ENCODE results near the gene STARD10. TPM values are rescaled to one million over a fixed set of nuclear protein-coding genes. Genes with fewer than 3 reads are reported as not detected.

Gene STARD10
- total and polyA plus RNA-seq, 2 donors (not counting 3 experiments of a cell fraction or from before 2014, with no cell fraction given): 16.1 to 22.5 TPM

- POLR2A ChIA-PET: no interaction called here
- DNase-seq (ENCODE audit: low read depth, low spot score): no peak
- FAIRE-seq: no peak
- no peak for TF ChIP-seq POLR2A (IDR thresholded peaks at IDR 0.05; ENCODE audit: low read depth, low read length)
- no peak for TF ChIP-seq POLR2AphosphoS5 (IDR thresholded peaks at IDR 0.05; ENCODE audit: insufficient read depth, low read depth, low read length)
- no peak for TF ChIP-seq MYC (IDR thresholded peaks at IDR 0.05; ENCODE audit: low read depth, low read length)
- no peak overlapping the region for H3K9ac ChIP-seq (replicated peaks; ENCODE audit: extremely low read depth, insufficient read depth, low read length)
- no peaks in the 10 kb centered on the region for H3K36me3 ChIP-seq (ENCODE audit: control insufficient read depth in 2 of 2, extremely low read depth in 1 of 2, insufficient read depth in 2 of 2, low read length in 2 of 2)
- H3K9me1 ChIP-seq (replicated peaks; ENCODE audit: control insufficient read depth, extremely low read depth, insufficient read depth, low read length): no peaks in the 10 kb centered on the region
- H3K9me3 ChIP-seq (replicated peaks; ENCODE audit: control insufficient read depth, insufficient read depth, low read length): no peaks in the 10 kb centered on the region
- CTCF ChIA-PET: no interaction called here
- BruUV-seq (replicated peaks): no TSS peak
- H3K4me3 ChIP-seq (replicated peaks in 1 of 3; ENCODE audit: insufficient read depth in 1 of 3, low read depth in 1 of 3, low read length in 3 of 3): no peak overlapping the region
- H2AFZ ChIP-seq (ENCODE audit: low read depth, low read length): no peak overlapping the region
- intact Hi-C loops (cut with micrococcal nuclease) (no loop called here), dilution Hi-C loops (cut with MboI; ENCODE audit: extremely low pct_ligation_motif_present, low sequenced_read_pairs) (no loop called here)
- no peaks in the 10 kb centered on the region for H4K20me1 ChIP-seq (replicated peaks; ENCODE audit: control insufficient read depth, extremely low read depth, insufficient read depth, low read length)
- no peak overlapping the region for H3K4me2 ChIP-seq (ENCODE audit: insufficient read depth, low read length)
- no peaks in the 10 kb centered on the region for H3K27me3 ChIP-seq (ENCODE audit: control insufficient read depth in 2 of 2, insufficient read depth in 2 of 2, low read length in 2 of 2)
- no peak overlapping the region for H3K27ac ChIP-seq (ENCODE audit: insufficient read depth, low read depth, low read length)
- H3K79me2 ChIP-seq (ENCODE audit: control insufficient read depth, insufficient read depth, low read length): peaks cover 2% of the 10 kb centered on the region
- peaks cover 4% of the 10 kb centered on the region for H3K4me1 ChIP-seq (ENCODE audit: control insufficient read depth, extremely low read depth, insufficient read depth, low read length)
Measured at GRCh38 chr11:72741849-72742512, 51.9 kb downstream of the STARD10 start.

- H3K27me3 ChIP-seq (ENCODE audit: control insufficient read depth in 2 of 2, insufficient read depth in 2 of 2, low read length in 2 of 2): no peaks in the 10 kb centered on the region
- H3K4me2 ChIP-seq (ENCODE audit: insufficient read depth, low read length): no peak overlapping the region
- no peak for DNase-seq (ENCODE audit: low read depth, low spot score)
- intact Hi-C loops (cut with micrococcal nuclease): no loop called here
- no peaks in the 10 kb centered on the region for H3K9me3 ChIP-seq (replicated peaks; ENCODE audit: control insufficient read depth, insufficient read depth, low read length)
- TF ChIP-seq POLR2A (IDR thresholded peaks at IDR 0.05; ENCODE audit: low read depth, low read length): no peak
- TF ChIP-seq GATA2 (IDR thresholded peaks at IDR 0.05; ENCODE audit: insufficient read depth, insufficient read length, low read depth, low read length): no peak
- TF ChIP-seq FOS (IDR thresholded peaks at IDR 0.05; ENCODE audit: borderline replicate concordance, insufficient read depth, low read length): no peak
- TF ChIP-seq MYC (IDR thresholded peaks at IDR 0.05; ENCODE audit: low read depth, low read length): no peak
- TF ChIP-seq JUN (IDR thresholded peaks at IDR 0.05; ENCODE audit: borderline replicate concordance, insufficient read depth, insufficient read length, low read depth): no peak
- no peak for TF ChIP-seq POLR2AphosphoS5 (IDR thresholded peaks at IDR 0.05; ENCODE audit: insufficient read depth, low read depth, low read length)
- TF ChIP-seq MAX (IDR thresholded peaks at IDR 0.05; ENCODE audit: insufficient read depth, insufficient read length): no peak
- no peak for TF ChIP-seq CTCF (IDR thresholded peaks at IDR 0.05; ENCODE audit: extremely low read depth in 1 of 2, insufficient read depth in 1 of 2, low read depth in 1 of 2, low read length in 2 of 2)
- no peak for TF ChIP-seq EZH2 (IDR thresholded peaks at IDR 0.05; ENCODE audit: borderline replicate concordance, low read depth, low read length, severe bottlenecking)
- H4K20me1 ChIP-seq (replicated peaks; ENCODE audit: control insufficient read depth, extremely low read depth, insufficient read depth, low read length): no peaks in the 10 kb centered on the region
- no peak overlapping the region for H3K9ac ChIP-seq (replicated peaks; ENCODE audit: extremely low read depth, insufficient read depth, low read length)
- no peak for FAIRE-seq
- dilution Hi-C loops (cut with MboI; ENCODE audit: extremely low pct_ligation_motif_present, low sequenced_read_pairs): no loop called here
- CTCF ChIA-PET: interaction anchor here (0.8 to 1.8 kb wide), 5 partner anchors 8 to 52 kb away, joined by 3 to 4 read pairs (median 4); no protein-coding TSS in a partner anchor
- H3K9me1 ChIP-seq (replicated peaks; ENCODE audit: control insufficient read depth, extremely low read depth, insufficient read depth, low read length): no peaks in the 10 kb centered on the region
- peaks cover 9% of the 10 kb centered on the region for H3K4me1 ChIP-seq (ENCODE audit: control insufficient read depth, extremely low read depth, insufficient read depth, low read length)
- H3K27ac ChIP-seq (ENCODE audit: insufficient read depth, low read depth, low read length): no peak overlapping the region
- no peak overlapping the region for H3K4me3 ChIP-seq (replicated peaks in 1 of 3; ENCODE audit: insufficient read depth in 1 of 3, low read depth in 1 of 3, low read length in 3 of 3)
- no TSS peak for BruUV-seq (replicated peaks)
- peaks cover 2% of the 10 kb centered on the region for H3K79me2 ChIP-seq (ENCODE audit: control insufficient read depth, insufficient read depth, low read length)
- POLR2A ChIA-PET: no interaction called here
- no peak overlapping the region for H2AFZ ChIP-seq (ENCODE audit: low read depth, low read length)
- no peaks in the 10 kb centered on the region for H3K36me3 ChIP-seq (ENCODE audit: control insufficient read depth in 2 of 2, extremely low read depth in 1 of 2, insufficient read depth in 2 of 2, low read length in 2 of 2)
Measured at GRCh38 chr11:72741429-72741833, 52.4 kb downstream of the STARD10 start.
